H1 (cell line): Measurements from ENCODE around the gene SCGN. TPM values are rescaled to one million over a fixed set of nuclear protein-coding genes. Genes with fewer than 3 reads are reported as not detected.

Experiments used
- CTCF ChIA-PET: fragments of 300-600 bp; sonication (Branson Sonifier 250); formaldehyde crosslinking; loops from one replicate; lab custom pipeline; 2021; ENCODE audit not compliant: partially characterized antibody; lab: Charles Lee
- POLR2A ChIA-PET: fragments of 300-600 bp; sonication (Branson Sonifier 250); formaldehyde crosslinking; loops from one replicate; lab custom pipeline; 2021; ENCODE audit warnings: inconsistent platforms; ENCODE audit not compliant: partially characterized antibody; lab: Charles Lee
- DNase-seq, 2 experiments: peaks; one replicate each; pipeline versions ENCODE4 v3.0.0 to v3.0.0-alpha.2; 2010 to 2022; ENCODE audit warnings: low spot score in 2 of 2, low read depth in 1 of 2, mixed read lengths in 1 of 2
- FAIRE-seq: peaks from 2 replicates; lab custom pipeline; 2011; peaks lifted over from hg19 to GRCh38; lab: Jason Lieb, UNC
- H2AFZ ChIP-seq: 2 replicates; pipeline ENCODE4 v1.8.1; 2012; ENCODE audit warnings: low read length, inconsistent platforms
- H2AK5ac ChIP-seq: 2 replicates; pipeline ENCODE4 v1.6.1; 2013; ENCODE audit warnings: low read depth, low read length
- H2BK120ac ChIP-seq: replicated peaks from 2 replicates; pipeline ENCODE3; 2013; ENCODE audit warnings: low read depth, low read length, inconsistent platforms
- H2BK12ac ChIP-seq: 2 replicates; pipeline ENCODE4 v1.6.1; 2013; ENCODE audit warnings: low read depth, low read length
- H2BK15ac ChIP-seq: 2 replicates; pipeline ENCODE4 v1.6.1; 2013; ENCODE audit warnings: low read length
- H2BK20ac ChIP-seq: 2 replicates; pipeline ENCODE4 v1.6.1; 2013; ENCODE audit warnings: low read length
- H2BK5ac ChIP-seq: 2 replicates; pipeline ENCODE4 v1.6.1; 2013; ENCODE audit warnings: low read depth, low read length
- H3K14ac ChIP-seq: 2 replicates; pipeline ENCODE4 v1.6.1; 2013; ENCODE audit warnings: inconsistent platforms; ENCODE audit not compliant: insufficient read length
- H3K18ac ChIP-seq: 2 replicates; pipeline ENCODE4 v1.6.1; 2013; ENCODE audit warnings: low read length; ENCODE audit errors: extremely low read depth
- H3K23ac ChIP-seq: 2 replicates; pipeline ENCODE4 v1.6.1; 2013; ENCODE audit warnings: inconsistent platforms; ENCODE audit not compliant: insufficient read length
- H3K23me2 ChIP-seq: 2 replicates; pipeline ENCODE4 v1.6.1; 2013; ENCODE audit warnings: low read depth, low read length
- H3K27ac ChIP-seq: 2 replicates; pipeline ENCODE4 v1.6.1; 2011; ENCODE audit warnings: low read depth, low read length, inconsistent platforms
- H3K27me3 ChIP-seq, 4 experiments: replicated peaks in 1 of 4; 1 replicate in 1 of 4; 2 replicates in 3 of 4; pipeline versions ENCODE4 v1.6.1 to v1.8.1; 2011 to 2013; ENCODE audit warnings: low read length in 3 of 4, mild to moderate bottlenecking in 3 of 4, inconsistent platforms in 2 of 4, mixed read lengths in 2 of 4, moderate library complexity in 1 of 4; ENCODE audit not compliant: control insufficient read depth in 3 of 4, insufficient read depth in 3 of 4; ENCODE audit errors: extremely low read depth in 1 of 4
- H3K36me3 ChIP-seq, 4 experiments: 2 replicates each; pipeline versions ENCODE4 v1.6.1 to v1.8.1; 2011 to 2013; ENCODE audit warnings: mild to moderate bottlenecking in 4 of 4, low read length in 3 of 4, moderate library complexity in 2 of 4, control low read depth in 1 of 4, inconsistent platforms in 1 of 4; ENCODE audit not compliant: insufficient read depth in 4 of 4, control insufficient read depth in 2 of 4
- H3K4ac ChIP-seq: replicated peaks from 2 replicates; pipeline ENCODE3; 2013; ENCODE audit warnings: low read length, low read depth, mixed read lengths, inconsistent platforms; ENCODE audit not compliant: insufficient read length
- H3K4me1 ChIP-seq, 4 experiments: replicated peaks in 1 of 4; 1 replicate in 1 of 4; 2 replicates in 3 of 4; pipeline versions ENCODE4 v1.6.1 to v1.8.1; 2011 to 2013; ENCODE audit warnings: low read length in 3 of 4, inconsistent platforms in 2 of 4, mixed read lengths in 1 of 4; ENCODE audit not compliant: insufficient read depth in 4 of 4, control insufficient read depth in 3 of 4
- H3K4me2 ChIP-seq, 2 experiments: 2 replicates each; pipeline versions ENCODE4 v1.6.1 to v1.8.1; 2011 to 2013; ENCODE audit warnings: low read depth in 2 of 2, low read length in 2 of 2, control low read depth in 1 of 2, inconsistent platforms in 1 of 2, mild to moderate bottlenecking in 1 of 2; ENCODE audit not compliant: insufficient read depth in 1 of 2
- H3K4me3 ChIP-seq, 4 experiments: fragments of 200-600, 300-600 bp in 1 of 4; sonication (generic), shearing (Covaris generic), sonication (Bioruptor Twin) in 1 of 4; 2 replicates each; pipeline versions ENCODE4 v1.5.1 to v1.8.1; 2011 to 2016; ENCODE audit warnings: low read length in 4 of 4, low read depth in 3 of 4, control low read depth in 2 of 4, inconsistent platforms in 2 of 4, mild to moderate bottlenecking in 2 of 4, mixed read lengths in 1 of 4, moderate library complexity in 1 of 4; ENCODE audit not compliant: insufficient read depth in 2 of 4; ENCODE audit errors: extremely low read depth in 1 of 4
- H3K56ac ChIP-seq: replicated peaks from 2 replicates; pipeline ENCODE3; 2013; ENCODE audit warnings: low read depth, mild to moderate bottlenecking, mixed read lengths, low read length, inconsistent platforms; ENCODE audit not compliant: insufficient read length
- H3K79me1 ChIP-seq: 2 replicates; pipeline ENCODE4 v1.6.1; 2013; ENCODE audit warnings: low read depth, low read length, control low read depth
- H3K79me2 ChIP-seq, 2 experiments: 2 replicates each; pipeline versions ENCODE4 v1.6.1 to v1.8.1; 2012 to 2013; ENCODE audit warnings: low read length in 2 of 2, mild to moderate bottlenecking in 2 of 2, inconsistent platforms in 1 of 2; ENCODE audit not compliant: insufficient read depth in 2 of 2, control insufficient read depth in 1 of 2
- H3K9ac ChIP-seq, 4 experiments: replicated peaks in 1 of 4; 1 replicate in 1 of 4; 2 replicates in 3 of 4; pipeline versions ENCODE4 v1.6.1 to v1.8.1; 2011 to 2013; ENCODE audit warnings: low read depth in 3 of 4, low read length in 3 of 4, control low read depth in 2 of 4, mild to moderate bottlenecking in 2 of 4, moderate library complexity in 2 of 4, inconsistent platforms in 1 of 4; ENCODE audit errors: extremely low read depth in 1 of 4
- H3K9me3 ChIP-seq, 2 experiments: 2 replicates each; pipeline versions ENCODE4 v1.6.1 to v1.8.1; 2012 to 2013; ENCODE audit warnings: mild to moderate bottlenecking in 2 of 2, moderate library complexity in 2 of 2, control low read depth in 1 of 2, inconsistent platforms in 1 of 2, low read depth in 1 of 2, low read length in 1 of 2, mixed read lengths in 1 of 2; ENCODE audit not compliant: insufficient read depth in 2 of 2
- H4K20me1 ChIP-seq, 2 experiments: replicated peaks in 1 of 2; 2 replicates each; pipeline versions ENCODE3 to v1.8.1; 2011 to 2013; ENCODE audit warnings: inconsistent platforms in 2 of 2, low read length in 2 of 2, mild to moderate bottlenecking in 1 of 2; ENCODE audit not compliant: insufficient read depth in 2 of 2, control insufficient read depth in 1 of 2
- H4K5ac ChIP-seq: 2 replicates; pipeline ENCODE4 v1.6.1; 2013; ENCODE audit warnings: low read length, low read depth, mixed read lengths, inconsistent platforms; ENCODE audit not compliant: insufficient read length
- H4K8ac ChIP-seq: 2 replicates; pipeline ENCODE4 v1.8.0; 2013; ENCODE audit warnings: mild to moderate bottlenecking, moderate library complexity, low read length, inconsistent platforms; ENCODE audit not compliant: insufficient read depth; ENCODE audit errors: extremely low read depth
- H4K91ac ChIP-seq: replicated peaks from 2 replicates; pipeline ENCODE3; 2013; ENCODE audit warnings: low read length, mixed read lengths, inconsistent platforms; ENCODE audit not compliant: insufficient read length
- SIX5 ChIP-seq: IDR thresholded peaks from 2 replicates; pipeline ENCODE4 v1.6.1; 2011; ENCODE audit warnings: mild to moderate bottlenecking, low read depth, low read length
- WGBS, 2 experiments: shearing (Covaris generic) in 1 of 2; methylation state at CpG; one replicate each; pipeline versions ENCODE4 v1.1.6 to v1.1.7; 2013 to 2015; ENCODE audit warnings: low lambda C conversion rate in 2 of 2, mixed read lengths in 2 of 2, inconsistent platforms in 1 of 2, low coverage in 1 of 2, missing lambda C conversion rate in 1 of 2; ENCODE audit not compliant: insufficient replicate concordance in 2 of 2, insufficient coverage in 1 of 2, insufficient read length in 1 of 2; ENCODE audit errors: extremely low coverage in 1 of 2, missing lambda C conversion rate in 1 of 2; 5-methylcytosine and 5-hydroxymethylcytosine counted together
- polyA plus RNA-seq, 7 experiments: library from polyadenylated mRNA; depleted of rRNA in 3 of 7; stranded (reverse) in 5 of 7; unstranded in 2 of 7; fragments of >200 nt in 5 of 7; fragments of 200-250 nt in 2 of 7; gene quantifications; 1 replicate in 5 of 7; 2 replicates in 1 of 7; 4 replicates in 1 of 7; pipeline versions ENCODE4 v1.2.1 to v1.2.3, GENCODE V29; 2011 to 2013; ENCODE audit warnings: missing spikeins in 2 of 7, mixed read lengths in 2 of 7
- total RNA-seq: library from RNA; stranded (reverse); fragmentation: NEBNext Ultra II Directional; extraction: Animal tissue kit (Norgen Biotek cat#: 25700); gene quantifications from 2 replicates; pipeline ENCODE4 v1.2.1, GENCODE V29; 2021

SCGN gene
- total and polyA plus RNA-seq, 2 of the 8 experiments (the other 6 are each of a cell fraction or from before 2014, with no cell fraction given), result not detected

DNA sequence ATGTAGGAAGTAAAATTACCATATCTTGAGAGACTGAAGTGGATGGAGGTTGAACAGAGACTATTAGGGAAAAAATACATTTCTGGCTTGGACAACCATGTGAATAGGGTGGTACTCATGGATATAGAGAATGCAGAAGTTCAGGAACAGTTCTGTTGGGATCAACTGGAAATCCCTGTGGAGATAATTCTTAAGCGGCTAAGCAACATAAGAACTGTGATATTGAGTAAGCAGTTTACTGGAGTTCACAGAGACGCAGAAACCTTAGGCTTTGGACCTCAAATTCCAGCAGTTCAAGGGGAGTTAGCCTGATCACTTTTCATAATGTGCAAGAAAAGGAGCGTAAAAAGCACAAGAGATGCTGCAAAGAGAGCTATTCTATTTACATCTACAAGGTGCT, 78.9 kb downstream of the SCGN start:
- Histone ChIP-seq H3K9ac (no peak overlapping the region), H2BK20ac (no peak overlapping the region), H2AFZ (no peak overlapping the region), H3K23ac (no peak overlapping the region), H3K27ac (no peak overlapping the region), H4K5ac (no peak overlapping the region), H3K79me2 (no peaks in the 10 kb centered on the region), H3K4me1 (no peaks in the 10 kb centered on the region), H2BK5ac (no peak overlapping the region), H3K27me3 (no peaks in the 10 kb centered on the region), H3K14ac (no peak overlapping the region), H2AK5ac (no peak overlapping the region), H3K79me1 (no peaks in the 10 kb centered on the region), H3K4ac (no peak overlapping the region), H2BK12ac (no peak overlapping the region), H4K20me1 (no peaks in the 10 kb centered on the region), H3K36me3 (no peaks in the 10 kb centered on the region)
- FAIRE-seq, result no peak
- DNase-seq, result no peak
- ChIA-PET CTCF (interaction anchor here (0.6 to 4.8 kb wide), 11 partner anchors 10 to 272 kb away, joined by 3 to 36 read pairs (median 4); no protein-coding TSS in a partner anchor), POLR2A (no interaction called here)
- TF ChIP-seq SIX5, result no peak
- TF ChIP-seq, all 59 proteins: peak for 0
- Histone ChIP-seq H2BK120ac (no peak overlapping the region), H3K4me3 (no peak overlapping the region), H3K9me3 (no peaks in the 10 kb centered on the region), H3K23me2 (no peaks in the 10 kb centered on the region), H2BK15ac (no peak overlapping the region), H4K91ac (no peak overlapping the region), H3K4me2 (no peak overlapping the region), H3K18ac (no peak overlapping the region), H4K8ac (no peak overlapping the region), H3K56ac (no peak overlapping the region)
- WGBS, 2 experiments, result 92% methylated on average over 3 of the region's 3 CpGs; no CpG with 5 or more reads in 1 of the 2 experiments
